Fibroblast of skin of left quadriceps (primary cell): Measurements from ENCODE around the gene EMC6.

Source experiments
- DNase-seq, 2 experiments: peaks; one replicate each; pipeline ENCODE4 v3.0.0-alpha.2; 2013; ENCODE audit warnings: low read depth in 2 of 2

The EMC6 gene

GRCh38 chr17:3656353-3656752 lies 12.3 kb upstream of the EMC6 start:
- no peak for DNase-seq

GRCh38 chr17:3656755-3657587 lies 11.6 kb upstream of the EMC6 start:
- DNase-seq: no peak

GRCh38 chr17:3657588-3657869 lies 11.1 kb upstream of the EMC6 start:
- DNase-seq: no peak

GRCh38 chr17:3657874-3658783 lies 10.5 kb upstream of the EMC6 start:
- no peak for DNase-seq

GRCh38 chr17:3658784-3659449 lies 9.7 kb upstream of the EMC6 start:
- no peak for DNase-seq

GRCh38 chr17:3659541-3660111 lies 9.0 kb upstream of the EMC6 start:
- DNase-seq: peak in 1 of 2 experiments; percentile 18

- no peak for DNase-seq
Measured at GRCh38 chr17:3660311-3660891, 8.2 kb upstream of the EMC6 start.

- DNase-seq: no peak
Measured at GRCh38 chr17:3663102-3664011, 5.3 kb upstream of the EMC6 start.

- no peak for DNase-seq
Measured at GRCh38 chr17:3665834-3666233, 2.8 kb upstream of the EMC6 start.

- no peak for DNase-seq
Measured at GRCh38 chr17:3666516-3666915, 2.1 kb upstream of the EMC6 start.

GRCh38 chr17:3667366-3668278 lies 990 bp upstream of the EMC6 start:
- DNase-seq: peak; percentile 84 to 88

GRCh38 chr17:3669085-3669347 lies 404 bp downstream of the EMC6 start:
- DNase-seq: no peak

- DNase-seq: no peak
Measured at GRCh38 chr17:3669548-3669947, 936 bp downstream of the EMC6 start.

GRCh38 chr17:3672571-3672970 lies 4.0 kb downstream of the EMC6 start:
- DNase-seq: no peak

- DNase-seq: no peak
Measured at GRCh38 chr17:3675886-3676285, 7.3 kb downstream of the EMC6 start.

- no peak for DNase-seq
Measured at GRCh38 chr17:3678095-3678820, 9.6 kb downstream of the EMC6 start.

GRCh38 chr17:3678821-3679530 lies 10.4 kb downstream of the EMC6 start:
- DNase-seq: no peak

GRCh38 chr17:3679531-3680126 lies 11.0 kb downstream of the EMC6 start:
- no peak for DNase-seq
